Measurements from ENCODE around the gene HSPB8. TPM values are rescaled to one million over a fixed set of nuclear protein-coding genes. Genes with fewer than 3 reads are reported as not detected.

Gene HSPB8
- total and polyA plus RNA-seq, 2 of the 8 experiments (the other 6 are each of a cell fraction or from before 2014, with no cell fraction given), result 11.7 to 28.2 TPM

GRCh38 chr12:119177056-119177325 is 1.7 kb upstream of the HSPB8 start:
- no peak overlapping the region for H3K4me2 ChIP-seq (ENCODE audit: insufficient read depth in 1 of 2, low read depth in 2 of 2, low read length in 2 of 2)
- H2BK15ac ChIP-seq (ENCODE audit: low read length), result no peak overlapping the region
- H3K9ac ChIP-seq (replicated peaks in 1 of 4; ENCODE audit: extremely low read depth in 1 of 4, low read depth in 3 of 4, low read length in 3 of 4), result no peak overlapping the region
- FAIRE-seq, result no peak
- no peaks in the 10 kb centered on the region; the same call in 1 of the 2 replicates for H3K23me2 ChIP-seq (ENCODE audit: low read depth, low read length)
- DNase-seq (ENCODE audit: low read depth in 1 of 2, low spot score in 2 of 2), result no peak
- no peak overlapping the region for H3K23ac ChIP-seq (ENCODE audit: insufficient read length)
- CTCF ChIA-PET (ENCODE audit: partially characterized antibody), result interaction anchor here (1.0 to 1.8 kb wide), 3 partner anchors 14 to 30 kb away, joined by 3 to 5 read pairs (median 4); no protein-coding TSS in a partner anchor
- no peaks in the 10 kb centered on the region for H4K20me1 ChIP-seq (replicated peaks in 1 of 2; ENCODE audit: control insufficient read depth in 1 of 2, insufficient read depth in 2 of 2, low read length in 2 of 2)
- H3K79me1 ChIP-seq (ENCODE audit: low read depth, low read length), result no peaks in the 10 kb centered on the region
- no peak overlapping the region for H2BK120ac ChIP-seq (replicated peaks; ENCODE audit: low read depth, low read length)
- no peak overlapping the region for H4K8ac ChIP-seq (ENCODE audit: extremely low read depth, insufficient read depth, low read length)
- H3K14ac ChIP-seq (ENCODE audit: insufficient read length), result no peak overlapping the region
- H3K4me1 ChIP-seq (replicated peaks in 1 of 4; ENCODE audit: control insufficient read depth in 3 of 4, insufficient read depth in 4 of 4, low read length in 3 of 4), result peaks cover 14 to 34% (median 21%) of the 10 kb centered on the region in 4 experiments
- no peak overlapping the region for H4K91ac ChIP-seq (replicated peaks; ENCODE audit: insufficient read length, low read length)
- no peak overlapping the region for H2BK12ac ChIP-seq (ENCODE audit: low read depth, low read length)
- H3K4me3 ChIP-seq (ENCODE audit: extremely low read depth in 1 of 4, insufficient read depth in 2 of 4, low read depth in 3 of 4, low read length in 4 of 4), result no peak overlapping the region
- TF ChIP-seq KDM4A (IDR thresholded peaks at IDR 0.05; ENCODE audit: low read depth, low read length, severe bottlenecking) (no peak), CTCF (IDR thresholded peaks at IDR 0.05; ENCODE audit: control extremely low read depth in 1 of 3, insufficient read depth in 1 of 3, low read depth in 1 of 3, low read length in 3 of 3) (no peak), YY1 (IDR thresholded peaks at IDR 0.05; ENCODE audit: low read depth, low read length) (no peak), BACH1 (IDR thresholded peaks at IDR 0.05; ENCODE audit: low read length) (no peak), USF2 (IDR thresholded peaks at IDR 0.05; ENCODE audit: low read length) (no peak), EP300 (IDR thresholded peaks at IDR 0.05; ENCODE audit: borderline replicate concordance in 1 of 2, low read depth in 2 of 2, low read length in 2 of 2) (no peak), HDAC2 (IDR thresholded peaks at IDR 0.05; ENCODE audit: borderline replicate concordance in 1 of 2, low read depth in 2 of 2, low read length in 2 of 2) (no peak), RFX5 (IDR thresholded peaks at IDR 0.05; ENCODE audit: borderline replicate concordance, low read depth, low read length) (no peak), RAD21 (IDR thresholded peaks at IDR 0.05 in 1 of 2, conservative IDR thresholded peaks at IDR 0.05 in 1 of 2; ENCODE audit: low read depth in 2 of 2, low read length in 2 of 2) (no peak)
- no peak overlapping the region for H3K4ac ChIP-seq (replicated peaks; ENCODE audit: insufficient read length, low read depth, low read length)
- POLR2A ChIA-PET (ENCODE audit: partially characterized antibody), result no interaction called here
- no peaks in the 10 kb centered on the region for H3K9me3 ChIP-seq (ENCODE audit: insufficient read depth in 2 of 2, low read depth in 1 of 2, low read length in 1 of 2)
- H2AK5ac ChIP-seq (ENCODE audit: low read depth, low read length), result no peak overlapping the region
- H2AFZ ChIP-seq (ENCODE audit: low read length), result no peak overlapping the region
- 99% methylated on average over 4 of the region's 4 CpGs; no CpG with 5 or more reads in 1 of the 2 experiments for WGBS, 2 experiments (ENCODE audit: extremely low coverage in 1 of 2, insufficient coverage in 1 of 2, insufficient read length in 1 of 2, insufficient replicate concordance in 2 of 2, low coverage in 1 of 2, low lambda C conversion rate in 2 of 2, missing lambda C conversion rate in 1 of 2)
- no peak overlapping the region for H4K5ac ChIP-seq (ENCODE audit: insufficient read length, low read depth, low read length)
- no peak overlapping the region for H3K18ac ChIP-seq (ENCODE audit: extremely low read depth, low read length)
- no peaks in the 10 kb centered on the region for H3K36me3 ChIP-seq (ENCODE audit: control insufficient read depth in 2 of 4, insufficient read depth in 4 of 4, low read length in 3 of 4)
- no peaks in the 10 kb centered on the region; a peak in 1 of 7 replicates for H3K27me3 ChIP-seq (replicated peaks in 1 of 4; ENCODE audit: control insufficient read depth in 3 of 4, extremely low read depth in 1 of 4, insufficient read depth in 3 of 4, low read length in 3 of 4)
- H2BK5ac ChIP-seq (ENCODE audit: low read depth, low read length), result no peak overlapping the region
- no peak overlapping the region for H3K56ac ChIP-seq (replicated peaks; ENCODE audit: insufficient read length, low read depth, low read length)
- H3K79me2 ChIP-seq (ENCODE audit: control insufficient read depth in 1 of 2, insufficient read depth in 2 of 2, low read length in 2 of 2), result peaks cover 0 to 5% of the 10 kb centered on the region in 2 experiments; a peak in 1 of 4 replicates
- no peak overlapping the region for H2BK20ac ChIP-seq (ENCODE audit: low read length)
- no peak overlapping the region for H3K27ac ChIP-seq (ENCODE audit: low read depth, low read length)

Measured in H1 (cell line).